Measurements from ENCODE around the gene PRR14. TPM values are rescaled to one million over a fixed set of nuclear protein-coding genes. Genes with fewer than 3 reads are reported as not detected.

PRR14 gene
- total RNA-seq, 1 donor from 2014 or later, result 22.6 TPM

- no peak for DNase-seq (ENCODE audit: low read depth)
- Histone ChIP-seq H3K36me3 (ENCODE audit: control insufficient read depth, insufficient read depth, low read length) (no peaks in the 10 kb centered on the region), H3K4me3 (ENCODE audit: low read depth, low read length) (no peak overlapping the region), H3K27me3 (ENCODE audit: control insufficient read depth, insufficient read depth, low read length) (no peaks in the 10 kb centered on the region)
- TF ChIP-seq CTCF (IDR thresholded peaks at IDR 0.05; ENCODE audit: insufficient read depth, low read length, poor library complexity, severe bottlenecking), result peak; percentile 60
Observed at GRCh38 chr16:30637944-30638343, 12.8 kb upstream of the PRR14 start.

GRCh38 chr16:30641378-30641982, 9.3 kb upstream of the PRR14 start:
- no peak for TF ChIP-seq CTCF (IDR thresholded peaks at IDR 0.05; ENCODE audit: insufficient read depth, low read length, poor library complexity, severe bottlenecking)
- no peak for DNase-seq (ENCODE audit: low read depth)
- H3K36me3 ChIP-seq (ENCODE audit: control insufficient read depth, insufficient read depth, low read length), result no peaks in the 10 kb centered on the region
- no peaks in the 10 kb centered on the region for H3K27me3 ChIP-seq (ENCODE audit: control insufficient read depth, insufficient read depth, low read length)
- no peak overlapping the region for H3K4me3 ChIP-seq (ENCODE audit: low read depth, low read length)

GRCh38 chr16:30644334-30644830, 6.4 kb upstream of the PRR14 start:
- no peak for TF ChIP-seq CTCF (IDR thresholded peaks at IDR 0.05; ENCODE audit: insufficient read depth, low read length, poor library complexity, severe bottlenecking)

GRCh38 chr16:30645727-30646126, 5.0 kb upstream of the PRR14 start:
- no peak overlapping the region for H3K4me3 ChIP-seq (ENCODE audit: low read depth, low read length)
- H3K36me3 ChIP-seq (ENCODE audit: control insufficient read depth, insufficient read depth, low read length), result no peaks in the 10 kb centered on the region
- no peaks in the 10 kb centered on the region for H3K27me3 ChIP-seq (ENCODE audit: control insufficient read depth, insufficient read depth, low read length)
- no peak for TF ChIP-seq CTCF (IDR thresholded peaks at IDR 0.05; ENCODE audit: insufficient read depth, low read length, poor library complexity, severe bottlenecking)
- DNase-seq (ENCODE audit: low read depth), result no peak

More at GRCh38 chr16:30644334-30644830, 6.4 kb upstream of the PRR14 start:
- DNase-seq (ENCODE audit: low read depth), result no peak
- Histone ChIP-seq H3K27me3 (ENCODE audit: control insufficient read depth, insufficient read depth, low read length) (no peaks in the 10 kb centered on the region), H3K4me3 (ENCODE audit: low read depth, low read length) (no peak overlapping the region), H3K36me3 (ENCODE audit: control insufficient read depth, insufficient read depth, low read length) (no peaks in the 10 kb centered on the region)

- Histone ChIP-seq H3K36me3 (ENCODE audit: control insufficient read depth, insufficient read depth, low read length) (no peaks in the 10 kb centered on the region), H3K27me3 (ENCODE audit: control insufficient read depth, insufficient read depth, low read length) (no peaks in the 10 kb centered on the region), H3K4me3 (ENCODE audit: low read depth, low read length) (no peak overlapping the region)
- DNase-seq (ENCODE audit: low read depth), result no peak
- TF ChIP-seq CTCF (IDR thresholded peaks at IDR 0.05; ENCODE audit: insufficient read depth, low read length, poor library complexity, severe bottlenecking), result no peak
Observed at GRCh38 chr16:30647274-30647571, 3.5 kb upstream of the PRR14 start.

- no peak for TF ChIP-seq CTCF (IDR thresholded peaks at IDR 0.05; ENCODE audit: insufficient read depth, low read length, poor library complexity, severe bottlenecking)
- Histone ChIP-seq H3K4me3 (ENCODE audit: low read depth, low read length) (peak overlapping the region; percentile 36), H3K36me3 (ENCODE audit: control insufficient read depth, insufficient read depth, low read length) (no peaks in the 10 kb centered on the region), H3K27me3 (ENCODE audit: control insufficient read depth, insufficient read depth, low read length) (no peaks in the 10 kb centered on the region)
- no peak for DNase-seq (ENCODE audit: low read depth)
Observed at GRCh38 chr16:30649725-30650368, 913 bp upstream of the PRR14 start.
